HG03558 (cell line): ENCODE measurements around the gene MRPS26.
A peak's percentile ranks its signal among the peaks of the same experiment; 100 is the strongest.
"Not testable (repeated sequence)": the region's sequence is repeated elsewhere in the genome, so short reads cannot be mapped to it uniquely, and the experiment has no call there.

Experiments used
- ATAC-seq: cut with Tn5 transposase; IDR thresholded peaks from one replicate; pipeline ENCODE4 v1.9.1; 2021; ENCODE audit warnings: moderate number of reproducible peaks; ENCODE audit not compliant: unreplicated experiment; ENCODE audit errors: extremely low read depth

The MRPS26 gene

DNA sequence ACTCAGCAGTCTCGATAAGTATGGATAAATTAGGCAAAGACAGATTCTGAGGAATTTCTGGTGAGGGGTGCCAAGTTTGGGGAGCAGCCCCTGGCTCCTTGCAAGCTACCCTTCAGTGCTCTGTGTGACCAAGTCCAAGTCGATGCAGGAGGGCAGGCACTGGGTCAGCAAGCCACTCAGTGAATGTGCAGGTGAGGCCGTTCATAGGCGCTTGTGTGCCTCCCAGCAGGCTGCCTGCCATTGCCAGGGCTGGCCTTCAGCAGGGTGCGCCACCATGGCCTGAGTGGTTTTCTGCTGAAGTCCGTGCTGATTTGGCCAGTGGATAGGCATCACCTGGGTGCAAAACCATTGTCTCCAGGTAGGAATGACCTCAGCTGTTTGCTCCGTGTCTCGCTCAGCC lies 5.8 kb upstream of the MRPS26 start:
- no peak for ATAC-seq

DNA sequence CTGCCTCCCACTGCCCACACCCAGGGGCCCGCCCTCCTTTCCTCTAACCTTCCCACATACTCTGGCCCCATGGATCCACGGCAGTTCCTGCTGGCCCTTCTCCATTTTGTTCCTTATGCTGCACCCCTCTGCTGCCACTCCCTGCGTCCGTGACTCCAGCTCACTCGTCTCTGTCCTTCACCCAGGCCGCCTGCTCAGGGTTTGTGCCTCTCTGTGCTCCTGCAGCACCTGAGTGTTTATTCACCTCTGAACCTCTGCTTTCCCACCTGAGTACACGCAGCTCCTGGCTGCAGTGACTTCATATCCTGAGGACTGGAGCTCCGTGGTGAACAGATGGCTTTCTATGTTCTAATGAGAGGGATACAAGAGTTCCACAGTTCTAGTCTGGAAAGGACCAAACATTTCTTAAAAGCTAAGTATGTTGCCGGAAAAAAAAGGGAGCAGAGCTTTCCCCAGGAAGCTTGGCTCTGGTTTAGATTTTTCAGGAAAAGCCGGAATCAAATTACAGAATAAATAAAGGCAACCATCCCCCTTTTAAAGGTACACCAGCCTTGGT lies 3.9 kb upstream of the MRPS26 start:
- no peak for ATAC-seq

DNA sequence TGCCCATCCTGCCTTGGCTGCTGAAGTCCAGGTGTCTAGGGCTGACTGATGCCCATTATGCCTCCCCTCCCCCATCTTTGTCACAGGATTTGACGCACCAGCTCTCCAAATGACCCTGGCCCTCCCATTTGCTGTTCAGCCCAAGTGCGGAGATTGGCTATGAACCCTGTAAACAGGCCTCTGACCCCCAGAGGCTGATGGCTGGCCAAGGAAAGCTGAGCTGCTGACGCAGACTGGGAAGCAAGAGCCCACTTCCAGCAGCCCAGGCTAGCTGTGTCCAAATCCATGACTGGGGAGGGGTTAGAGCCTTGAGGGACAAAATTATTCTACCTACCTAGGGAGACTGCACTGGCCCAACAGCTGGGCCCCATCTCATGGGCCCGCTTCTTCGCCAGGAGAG lies 3.2 kb upstream of the MRPS26 start:
- no peak for ATAC-seq

DNA sequence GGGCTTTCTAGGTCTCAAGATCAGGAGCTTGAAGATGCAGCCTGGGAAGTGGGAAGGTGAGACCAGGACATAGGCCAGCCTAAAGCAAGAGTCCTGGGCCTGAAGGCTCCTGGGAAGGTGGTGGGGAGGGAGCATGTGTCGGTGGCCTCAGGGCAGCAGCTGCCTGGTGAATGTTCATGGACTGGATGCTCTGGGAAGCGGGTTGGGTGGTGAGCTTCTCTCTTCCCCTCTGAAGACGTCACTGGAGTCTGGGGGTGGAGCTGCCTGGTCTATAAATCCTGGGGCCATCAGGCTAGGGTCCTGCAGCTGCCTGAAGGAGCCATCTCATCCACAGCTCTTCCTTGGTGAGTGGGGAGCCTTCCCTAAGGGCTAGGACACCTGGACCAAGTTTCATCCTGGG lies 2.5 kb upstream of the MRPS26 start, which contains the start of gene GNRH2:
GNRH2 (plus strand) TSS at position 301 of the 400 bp plus-strand sequence. CDS start 793 bp downstream, outside the sequence.
- no peak for ATAC-seq

DNA sequence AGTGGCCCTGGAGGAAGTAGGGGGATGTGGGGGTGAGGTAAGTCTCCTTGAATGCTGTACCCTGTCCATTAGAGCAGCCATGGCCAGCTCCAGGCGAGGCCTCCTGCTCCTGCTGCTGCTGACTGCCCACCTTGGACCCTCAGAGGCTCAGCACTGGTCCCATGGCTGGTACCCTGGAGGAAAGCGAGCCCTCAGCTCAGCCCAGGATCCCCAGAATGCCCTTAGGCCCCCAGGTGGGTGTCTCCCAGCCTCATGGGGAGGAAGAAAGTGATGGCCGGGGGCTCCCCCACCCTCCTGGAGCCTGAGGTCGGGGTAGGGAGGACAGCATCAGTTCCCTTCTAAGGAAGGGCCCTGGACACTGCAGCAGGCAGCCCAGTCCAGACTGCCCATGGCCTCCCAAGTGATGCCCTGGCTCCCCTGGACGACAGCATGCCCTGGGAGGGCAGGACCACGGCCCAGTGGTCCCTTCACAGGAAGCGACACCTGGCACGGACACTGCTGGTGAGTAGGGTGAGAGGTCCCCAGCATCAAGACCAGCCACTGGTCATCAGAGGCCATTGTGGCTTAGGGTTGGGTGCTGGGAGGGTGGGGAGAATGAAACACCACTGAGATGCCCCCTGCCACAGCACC lies 1.4 kb upstream of the MRPS26 start:
- ATAC-seq: no peak

DNA sequence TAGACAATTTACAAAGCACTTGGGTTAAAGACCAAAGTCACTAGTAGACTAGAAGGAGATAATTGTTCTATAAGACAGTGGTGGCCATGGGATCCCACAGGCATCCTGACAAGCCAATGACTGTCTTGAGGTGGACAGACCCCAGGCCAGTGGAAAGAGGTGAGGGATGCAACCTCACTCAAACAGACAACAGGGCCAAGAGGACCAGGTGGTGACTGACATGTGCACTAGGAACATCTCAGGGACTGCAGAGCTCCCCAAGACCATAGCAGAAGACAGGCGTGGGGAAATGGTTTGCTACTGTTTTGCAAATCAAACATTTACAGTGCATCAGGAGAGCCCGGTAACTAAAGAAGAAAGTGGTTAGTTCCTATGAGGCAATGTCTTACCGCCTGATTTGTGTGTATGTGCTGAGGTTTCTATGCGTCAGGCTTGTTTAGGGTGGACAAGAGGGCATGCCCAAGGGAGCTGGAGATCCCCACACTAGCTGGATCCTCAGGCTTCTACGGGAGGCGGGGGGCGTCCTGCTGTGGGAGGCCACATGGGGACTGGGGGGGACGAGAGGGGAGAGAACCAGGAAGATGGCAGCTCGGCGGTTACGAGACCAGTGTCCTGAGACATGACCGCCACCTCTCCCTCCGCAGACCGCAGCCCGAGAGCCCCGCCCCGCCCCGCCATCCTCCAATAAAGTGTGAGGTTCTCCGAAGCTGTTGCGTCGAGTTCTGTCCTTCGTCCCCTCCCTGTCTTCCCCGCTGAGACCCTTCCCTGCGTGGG lies 623 bp upstream of the MRPS26 start:
- peak; percentile 18 for ATAC-seq

DNA sequence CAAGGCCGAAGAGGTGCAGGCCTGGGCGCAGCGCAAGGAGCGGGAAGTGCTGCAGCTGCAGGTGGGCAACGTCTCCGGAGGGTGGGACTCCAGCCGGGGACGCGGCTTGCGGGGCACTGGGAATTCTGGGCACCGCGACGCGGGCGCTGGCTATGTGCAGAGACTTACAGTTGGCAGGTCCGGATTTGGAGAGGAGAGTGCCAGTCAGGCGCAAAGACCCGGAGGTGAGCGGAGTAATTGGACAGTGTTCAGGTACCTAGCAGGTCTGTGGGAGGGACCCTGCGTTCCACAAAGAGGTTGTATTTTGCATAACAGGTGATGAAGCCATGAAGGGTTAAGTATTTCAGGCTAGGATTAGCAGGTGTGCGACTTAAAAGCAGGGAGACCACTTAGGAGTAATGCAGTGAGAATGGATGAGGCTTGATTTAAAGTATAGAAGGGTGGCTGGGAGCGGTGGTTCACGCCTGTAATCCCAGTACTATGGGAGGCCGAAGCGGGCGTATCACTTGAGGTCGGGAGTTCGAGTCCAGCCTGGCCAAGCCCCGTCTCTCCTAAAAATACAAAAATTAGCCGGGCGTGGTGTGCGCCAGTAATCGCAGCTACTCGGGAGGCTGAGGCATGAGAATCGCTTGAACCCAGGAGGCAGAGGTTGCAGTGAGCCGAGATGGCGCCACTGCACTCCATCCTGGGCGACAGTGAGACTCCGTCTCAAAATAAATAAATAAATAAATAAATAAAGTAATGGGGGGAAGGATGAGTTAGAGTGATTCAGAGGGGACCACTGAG lies 1.0 kb downstream of the MRPS26 start:
- ATAC-seq: no peak

DNA sequence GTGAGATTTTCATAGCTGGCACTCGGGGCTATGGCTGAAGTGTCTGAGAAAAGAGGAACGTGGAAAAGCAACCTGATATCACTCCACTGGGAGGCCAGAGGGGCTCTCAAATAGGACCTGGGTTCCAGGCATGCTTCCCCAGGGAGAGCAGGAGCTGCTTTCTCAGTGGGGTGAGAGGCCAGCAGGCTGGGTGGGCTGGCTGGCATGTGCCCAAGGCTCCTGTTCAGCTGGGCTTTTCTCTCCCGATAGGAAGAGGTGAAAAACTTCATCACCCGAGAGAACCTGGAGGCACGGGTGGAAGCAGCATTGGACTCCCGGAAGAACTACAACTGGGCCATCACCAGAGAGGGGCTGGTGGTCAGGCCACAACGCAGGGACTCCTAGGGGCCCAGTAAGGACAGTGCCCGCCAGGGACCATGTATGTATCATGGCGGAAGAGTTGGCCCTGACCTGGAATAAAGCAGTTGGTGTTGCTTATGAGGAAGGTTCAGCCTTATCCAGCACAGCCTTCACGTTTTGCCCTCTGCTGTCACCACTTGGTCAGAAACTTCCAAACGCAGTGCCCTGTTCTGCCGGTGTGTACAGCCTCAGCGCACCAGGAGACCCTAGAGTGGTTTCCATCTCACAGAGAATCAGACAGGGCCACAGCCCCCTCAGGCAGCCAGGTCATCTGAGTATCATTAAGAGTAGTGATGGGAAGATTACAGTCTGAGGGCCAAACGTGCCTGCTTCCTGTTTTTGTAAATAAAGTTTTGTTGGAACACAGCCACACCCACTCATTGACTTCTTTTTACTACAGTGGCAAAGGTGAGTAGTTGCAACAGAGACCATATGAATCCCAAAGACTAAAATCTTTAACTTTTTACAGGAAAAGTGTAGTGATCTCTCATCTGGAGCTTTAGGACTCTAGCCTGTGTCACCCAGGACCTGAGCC lies 1.9 kb downstream of the MRPS26 start:
- no peak for ATAC-seq

DNA sequence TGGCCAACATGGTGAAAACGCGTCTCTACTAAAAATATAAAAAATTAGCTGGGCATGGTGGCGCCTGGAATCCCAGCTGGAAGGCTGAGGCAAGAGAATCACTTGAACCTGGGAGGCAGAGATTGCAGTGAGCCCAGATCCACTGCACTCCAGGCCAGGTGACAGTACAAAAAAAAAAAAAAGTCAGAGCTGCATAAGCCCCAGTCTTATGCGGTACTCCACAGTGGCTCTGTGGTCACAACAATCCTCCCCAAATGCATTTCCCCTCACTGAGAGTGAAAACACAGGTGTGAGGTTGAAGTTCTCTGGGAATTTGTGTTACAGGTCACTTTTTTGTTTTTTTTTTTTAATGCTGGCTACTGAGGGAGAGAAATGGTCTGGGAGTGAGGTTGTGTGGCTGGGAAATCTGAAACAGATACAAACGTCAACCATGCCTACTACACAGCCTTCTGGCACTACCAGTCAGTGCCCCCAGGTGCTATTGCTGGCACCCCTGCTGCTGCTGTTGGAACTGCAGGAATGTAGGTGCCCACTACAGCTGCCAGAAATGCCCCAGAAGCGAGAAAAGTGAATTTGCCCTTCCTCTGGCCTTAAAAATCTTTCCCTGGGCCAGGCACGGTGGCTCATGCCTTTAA lies 5.7 kb downstream of the MRPS26 start:
- no peak for ATAC-seq

DNA sequence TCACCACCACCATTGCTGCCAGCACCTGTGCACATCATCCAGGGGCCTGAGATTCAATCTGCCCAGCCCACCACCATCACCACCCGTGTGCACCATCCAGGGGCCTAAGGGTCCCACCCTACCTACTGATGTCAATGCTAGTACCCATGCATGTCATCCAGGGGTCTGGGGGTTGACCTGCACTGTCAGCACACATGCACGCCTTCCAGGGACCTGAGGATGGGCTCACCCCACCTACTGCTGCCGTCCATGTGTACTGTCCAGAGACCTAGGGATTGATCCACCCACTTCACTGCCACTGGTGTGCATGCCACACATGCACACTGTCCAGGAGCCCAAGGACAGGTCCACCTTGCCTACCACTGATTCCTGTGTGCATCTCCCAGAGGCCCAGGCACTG lies 13.6 kb downstream of the MRPS26 start:
- no peak for ATAC-seq

DNA sequence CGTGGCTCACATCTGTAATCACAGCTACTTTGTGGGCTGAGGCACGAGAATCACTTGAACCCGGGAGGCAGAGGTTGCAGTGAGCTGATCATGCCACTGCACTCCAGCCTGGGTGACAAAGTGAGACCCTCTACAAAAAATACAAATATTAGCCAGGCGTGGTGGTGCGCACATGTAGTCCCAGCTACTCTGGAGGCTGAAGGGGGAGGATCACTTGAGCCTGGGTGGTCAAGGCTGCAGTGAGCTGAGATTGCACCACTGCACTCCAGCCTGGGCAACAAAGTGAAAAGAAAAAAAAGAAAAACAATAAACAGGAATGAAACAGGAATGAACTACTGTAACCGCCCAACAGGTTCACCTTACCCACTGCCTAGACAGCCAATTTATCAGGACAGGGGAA lies 18.3 kb downstream of the MRPS26 start:
- ATAC-seq: not testable (repeated sequence)

DNA sequence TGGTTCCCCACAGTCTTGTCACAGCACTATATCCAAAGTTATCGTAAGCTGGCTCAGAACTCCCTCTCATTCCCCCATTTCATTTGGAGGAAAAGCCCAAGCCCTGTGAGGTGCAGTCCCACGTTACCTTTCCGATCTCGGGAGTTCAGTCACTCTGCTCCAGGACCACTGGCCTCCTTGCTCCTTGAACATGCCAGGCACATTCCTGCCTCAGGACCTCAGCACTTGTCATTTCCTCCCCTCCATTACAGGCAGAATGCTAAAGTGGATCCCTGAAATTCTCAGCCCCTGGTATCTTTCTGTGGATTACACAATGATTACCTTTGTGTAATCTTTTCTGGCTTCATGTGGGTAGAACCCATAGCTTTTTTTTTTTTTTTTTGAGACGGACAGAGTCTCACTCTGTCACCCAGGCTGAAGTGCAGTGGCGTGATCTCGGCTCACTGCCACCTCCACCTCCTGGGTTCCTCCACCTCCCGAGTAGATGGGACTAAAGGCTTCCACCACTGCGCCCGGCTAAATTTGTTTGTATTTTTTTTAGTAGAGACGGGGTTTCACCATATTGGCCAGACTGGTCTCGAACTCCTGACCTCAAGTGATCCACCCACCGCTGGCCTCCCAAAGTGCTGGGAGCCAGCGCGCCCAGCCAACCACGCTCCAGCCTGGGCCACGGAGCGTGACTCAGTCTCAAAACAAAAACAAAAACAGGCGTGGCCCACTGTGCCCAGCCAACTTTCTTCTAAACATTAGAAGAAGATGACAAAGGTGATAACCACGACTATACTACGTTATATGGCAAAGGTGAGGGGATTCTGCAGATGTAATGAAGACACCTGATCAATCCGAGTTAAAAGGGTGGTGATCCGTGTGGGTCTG lies 21.5 kb downstream of the MRPS26 start:
- ATAC-seq: no peak

DNA sequence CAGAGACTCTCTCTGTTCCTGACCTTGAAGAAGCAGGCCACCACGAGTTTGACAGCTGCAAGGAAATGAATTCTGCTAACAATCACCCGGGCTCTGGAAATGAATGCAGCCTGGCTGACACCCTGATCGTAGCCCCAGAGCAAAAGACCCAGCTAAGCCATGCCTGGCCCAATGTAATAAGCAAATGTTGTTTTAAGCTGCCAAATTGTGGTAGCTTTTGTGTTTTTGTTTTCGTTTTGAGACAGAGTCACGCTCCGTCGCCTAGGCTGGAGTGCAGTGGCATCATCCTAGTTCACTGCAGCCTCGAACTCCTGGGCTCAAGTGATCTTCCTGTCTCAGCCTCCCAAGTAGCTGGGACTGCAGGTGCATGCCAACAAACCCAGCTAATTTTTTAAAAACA lies 22.2 kb downstream of the MRPS26 start:
- no peak for ATAC-seq

DNA sequence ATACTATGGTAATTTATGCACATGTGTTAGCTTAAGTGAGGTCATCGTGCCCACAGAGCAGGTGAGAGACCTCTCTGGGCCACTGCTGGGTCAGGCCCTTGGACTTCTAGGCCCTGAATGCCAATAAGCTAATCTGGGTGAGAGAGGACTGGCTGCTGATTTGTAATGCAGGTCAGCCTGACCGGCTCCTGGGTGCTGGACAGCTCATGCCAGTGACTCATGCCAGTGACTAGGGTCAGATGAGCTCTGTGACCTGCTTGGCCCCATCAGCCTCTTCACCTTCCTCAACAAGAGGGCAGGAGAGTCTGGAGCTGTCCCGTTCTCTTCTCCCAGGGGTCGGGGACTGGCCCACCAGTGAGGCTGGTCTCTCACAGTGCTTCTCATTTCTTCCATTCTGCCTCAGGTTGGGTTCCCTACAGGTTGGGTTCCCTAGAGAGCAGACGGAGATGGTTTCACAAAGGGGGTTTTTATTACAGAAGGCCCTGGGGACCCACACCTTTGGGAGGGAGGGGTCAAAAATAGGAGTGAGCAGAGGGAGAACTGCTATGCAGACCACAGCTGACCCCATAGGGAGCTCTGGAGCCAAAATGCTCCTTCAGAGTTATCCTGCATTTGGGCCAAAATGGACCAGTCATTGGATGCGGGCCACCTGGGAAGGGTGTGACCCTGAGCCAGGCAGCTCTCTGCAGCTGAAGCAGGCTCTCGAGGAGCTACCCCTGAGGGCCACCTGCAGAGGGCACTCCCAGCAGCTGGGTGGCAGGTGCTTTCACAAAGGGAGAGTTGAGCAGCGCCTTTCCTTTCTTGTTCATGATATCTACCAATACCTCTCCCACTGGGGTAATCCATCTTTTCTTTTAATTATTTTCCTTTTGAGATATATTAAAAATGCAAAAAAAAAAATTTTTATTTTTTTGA lies 23.4 kb downstream of the MRPS26 start:
- no peak for ATAC-seq

DNA sequence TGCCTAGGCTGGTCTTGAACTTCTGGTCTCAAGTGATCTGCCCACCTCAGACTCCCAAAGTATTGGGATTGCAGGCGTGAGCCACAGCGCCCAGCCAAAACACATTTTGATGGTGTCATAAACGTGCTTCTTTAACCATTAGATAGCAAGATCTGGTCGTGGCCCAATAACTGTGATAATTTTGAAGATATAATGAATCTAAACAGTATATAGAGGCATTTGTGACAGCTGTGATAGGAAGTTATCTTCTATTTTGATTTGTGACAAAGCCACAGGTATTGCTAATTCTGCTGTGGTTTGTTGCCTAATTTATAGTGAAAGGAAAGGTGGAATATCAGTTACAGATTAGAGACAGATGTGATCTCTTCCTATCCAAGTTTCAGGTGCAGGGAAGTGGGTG lies 24.9 kb downstream of the MRPS26 start:
- no peak for ATAC-seq

DNA sequence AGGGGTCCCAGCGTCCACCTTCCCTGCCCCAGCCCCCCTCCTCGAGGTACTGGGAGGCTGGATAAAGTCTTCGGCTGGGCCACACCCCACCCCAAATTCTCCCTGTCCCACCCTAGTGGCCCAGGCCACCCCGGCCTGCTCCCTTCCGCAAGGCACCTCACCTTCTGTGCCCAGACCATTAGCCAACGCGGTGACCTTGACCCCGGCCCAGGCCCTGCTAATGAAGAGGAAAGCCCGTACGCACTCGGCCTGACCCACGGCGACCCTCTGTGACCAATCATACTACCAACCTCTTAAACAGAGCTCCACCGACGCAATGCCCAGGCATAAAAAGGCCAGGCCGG lies 25.4 kb downstream of the MRPS26 start:
- ATAC-seq: no peak
